WERI-Rb-1 (cell line): Measurements from ENCODE around the gene ANKRD63.

Experiments used
- DNase-seq: peaks from one replicate; pipeline ENCODE4 v3.0.0-alpha.2; 2020
- H3K27ac ChIP-seq: fragments of 250-450 bp; sonication (Bioruptor Pico); 2 replicates; pipeline ENCODE4 v1.5.1; 2020; ENCODE audit warnings: mild to moderate bottlenecking, moderate library complexity
- H3K27me3 ChIP-seq: fragments of 250-450 bp; sonication (Bioruptor Pico); 2 replicates; pipeline ENCODE4 v1.5.1; 2021; ENCODE audit warnings: mild to moderate bottlenecking, low read depth, moderate library complexity; ENCODE audit not compliant: insufficient read depth, severe bottlenecking
- H3K36me3 ChIP-seq: fragments of 250-450 bp; sonication (Bioruptor Pico); 2 replicates; pipeline ENCODE4 v1.5.1; 2020; ENCODE audit warnings: mild to moderate bottlenecking, moderate library complexity
- H3K4me3 ChIP-seq: 2 replicates; pipeline ENCODE4 v1.5.1; 2011; ENCODE audit warnings: low read depth, mild to moderate bottlenecking, control low read depth, low read length
- H3K9me3 ChIP-seq: fragments of 250-450 bp; sonication (Bioruptor Pico); 2 replicates; pipeline ENCODE4 v1.5.1; 2021; ENCODE audit warnings: mild to moderate bottlenecking, moderate library complexity; ENCODE audit not compliant: severe bottlenecking
- CTCF ChIP-seq: IDR thresholded peaks from 2 replicates; pipeline ENCODE4 v1.5.1; 2011; ENCODE audit warnings: low read depth, mild to moderate bottlenecking, control low read depth, inconsistent platforms, low read length

ANKRD63 gene

GRCh38 chr15:40301467-40302179 is 18.8 kb upstream of the ANKRD63 start:
- no peak overlapping the region for H3K4me3 ChIP-seq
- TF ChIP-seq CTCF: no peak
- peaks cover 9% of the 10 kb centered on the region for H3K9me3 ChIP-seq
- DNase-seq: no peak
- no peak overlapping the region for H3K27ac ChIP-seq
- peaks cover 9% of the 10 kb centered on the region for H3K36me3 ChIP-seq
- no peaks in the 10 kb centered on the region for H3K27me3 ChIP-seq

DNA sequence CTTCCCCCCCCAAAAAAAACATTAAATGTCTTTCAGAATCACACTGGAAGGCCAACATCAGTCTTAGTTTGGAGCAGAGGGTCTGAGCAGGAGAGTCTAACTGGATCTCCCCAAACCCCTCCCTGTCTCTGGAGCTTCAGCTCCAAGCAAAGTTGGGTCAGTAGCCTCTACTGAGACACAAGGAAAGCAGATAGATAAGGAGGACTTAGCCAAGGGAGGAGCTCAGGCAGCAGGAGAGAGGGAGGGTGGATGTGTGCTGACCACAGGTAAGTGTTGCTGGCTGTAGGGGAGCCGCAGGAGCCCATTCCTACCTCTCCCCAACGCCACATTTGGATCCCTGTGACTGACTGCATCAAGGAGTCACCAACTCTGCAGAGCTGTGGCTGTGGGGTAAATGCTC is 17.9 kb upstream of the ANKRD63 start:
- no peak for DNase-seq
- Histone ChIP-seq H3K27ac (no peak overlapping the region), H3K9me3 (peaks cover 9% of the 10 kb centered on the region), H3K36me3 (peaks cover 9% of the 10 kb centered on the region), H3K27me3 (no peaks in the 10 kb centered on the region), H3K4me3 (no peak overlapping the region)
- TF ChIP-seq CTCF: no peak

GRCh38 chr15:40300367-40300766 is 17.5 kb upstream of the ANKRD63 start:
- H3K4me3 ChIP-seq: no peak overlapping the region
- DNase-seq: no peak
- H3K36me3 ChIP-seq: peaks cover 9% of the 10 kb centered on the region
- peaks cover 9% of the 10 kb centered on the region for H3K9me3 ChIP-seq
- no peak for TF ChIP-seq CTCF
- no peaks in the 10 kb centered on the region for H3K27me3 ChIP-seq
- no peak overlapping the region for H3K27ac ChIP-seq

DNA sequence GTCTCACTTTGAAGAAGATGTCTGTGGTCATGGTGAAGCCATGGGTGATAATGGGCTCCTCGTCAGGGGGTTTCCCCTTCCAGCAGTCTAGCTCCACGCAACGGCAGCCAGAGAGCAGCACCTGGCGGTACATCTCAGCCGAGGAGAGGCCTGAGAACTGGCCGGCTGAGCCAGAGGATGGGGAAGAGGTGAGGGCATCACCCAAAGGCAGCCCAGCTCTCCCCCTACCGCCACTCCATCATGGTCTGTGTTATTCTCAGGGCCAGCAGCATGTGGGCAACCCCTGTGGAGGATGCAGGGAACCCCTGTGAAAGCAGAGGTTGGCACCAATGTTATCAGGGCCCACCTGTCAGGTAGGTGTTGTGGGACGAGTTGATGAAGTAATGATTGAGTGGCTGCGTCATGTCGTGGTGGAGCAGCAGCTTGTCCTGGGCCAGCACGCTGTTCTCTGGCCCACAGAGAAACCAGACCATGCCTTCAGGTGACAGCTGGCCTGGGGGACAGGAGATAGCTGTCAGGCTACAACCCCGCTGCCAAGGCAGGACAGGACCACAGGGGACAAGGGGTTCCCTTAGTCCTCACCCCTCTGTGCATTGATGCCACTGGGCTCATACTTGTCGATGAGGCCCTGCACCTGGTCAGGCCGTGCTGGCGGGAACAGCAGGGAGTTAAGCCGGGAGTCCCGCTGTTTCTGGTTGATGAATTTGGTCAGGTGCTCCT is 15.5 kb upstream of the ANKRD63 start:
- no peak for DNase-seq
- Histone ChIP-seq H3K4me3 (no peak overlapping the region), H3K27ac (no peak overlapping the region), H3K27me3 (no peaks in the 10 kb centered on the region), H3K36me3 (peaks cover 9% of the 10 kb centered on the region), H3K9me3 (peaks cover 9% of the 10 kb centered on the region)
- TF ChIP-seq CTCF: no peak

- no peak overlapping the region for H3K4me3 ChIP-seq
- no peak for TF ChIP-seq CTCF
- no peaks in the 10 kb centered on the region for H3K27me3 ChIP-seq
- H3K27ac ChIP-seq: no peak overlapping the region
- H3K36me3 ChIP-seq: peaks cover 9% of the 10 kb centered on the region
- DNase-seq: no peak
- peaks cover 9% of the 10 kb centered on the region for H3K9me3 ChIP-seq
Measured at GRCh38 chr15:40297356-40297755, 14.5 kb upstream of the ANKRD63 start.
